ENCODE data around the gene PUS7L. TPM values are rescaled to one million over a fixed set of nuclear protein-coding genes. Genes with fewer than 3 reads are reported as not detected.

The PUS7L gene
- total and polyA plus RNA-seq, 2 of the 13 experiments (the other 11 are each of a cell fraction or from before 2014, with no cell fraction given) = 6.5 to 37.6 TPM

DNA sequence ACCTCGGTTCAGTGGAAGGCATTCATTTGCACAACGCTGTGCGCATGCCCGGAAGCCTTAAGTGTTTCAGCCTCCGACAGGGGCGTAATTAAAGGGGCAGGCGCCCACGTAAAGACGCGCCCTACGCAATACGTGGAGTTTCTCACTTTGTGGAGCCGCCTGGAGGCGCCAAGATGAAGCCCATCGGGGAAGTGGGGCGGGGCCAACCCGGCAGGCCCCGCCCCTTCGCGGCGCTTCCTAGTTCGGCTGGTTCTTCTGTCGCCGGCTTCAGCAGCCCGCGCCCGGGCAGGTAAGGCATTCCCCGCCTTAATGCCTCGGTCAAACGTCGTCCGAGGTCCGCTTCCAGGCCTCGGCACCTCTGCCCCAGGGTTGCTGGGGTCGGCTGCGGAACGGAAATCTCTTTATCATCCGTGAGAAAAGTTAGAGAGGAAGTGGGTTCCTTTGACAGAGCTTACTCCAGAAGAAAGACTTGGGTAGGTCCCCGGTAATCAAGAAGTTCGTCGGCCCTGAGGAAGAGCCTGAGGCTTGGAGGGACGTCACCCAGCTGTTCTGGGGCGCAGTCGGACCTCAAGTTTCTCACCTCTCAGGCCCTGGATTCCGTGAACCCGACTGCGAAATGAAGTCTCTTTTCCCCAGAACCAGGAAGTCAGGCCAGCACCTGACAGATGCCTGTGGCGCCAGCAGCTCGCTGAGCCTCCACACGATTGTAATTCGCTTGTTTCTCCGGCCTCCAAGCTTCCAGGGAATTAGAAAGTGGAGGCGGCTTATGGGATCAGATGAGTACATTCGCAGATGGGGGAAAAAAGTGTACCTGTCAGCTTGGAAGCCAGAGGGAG, at the start of gene PUS7L, which contains the start of gene IRAK4 (continued):
- TF ChIP-seq, protein P1, sequence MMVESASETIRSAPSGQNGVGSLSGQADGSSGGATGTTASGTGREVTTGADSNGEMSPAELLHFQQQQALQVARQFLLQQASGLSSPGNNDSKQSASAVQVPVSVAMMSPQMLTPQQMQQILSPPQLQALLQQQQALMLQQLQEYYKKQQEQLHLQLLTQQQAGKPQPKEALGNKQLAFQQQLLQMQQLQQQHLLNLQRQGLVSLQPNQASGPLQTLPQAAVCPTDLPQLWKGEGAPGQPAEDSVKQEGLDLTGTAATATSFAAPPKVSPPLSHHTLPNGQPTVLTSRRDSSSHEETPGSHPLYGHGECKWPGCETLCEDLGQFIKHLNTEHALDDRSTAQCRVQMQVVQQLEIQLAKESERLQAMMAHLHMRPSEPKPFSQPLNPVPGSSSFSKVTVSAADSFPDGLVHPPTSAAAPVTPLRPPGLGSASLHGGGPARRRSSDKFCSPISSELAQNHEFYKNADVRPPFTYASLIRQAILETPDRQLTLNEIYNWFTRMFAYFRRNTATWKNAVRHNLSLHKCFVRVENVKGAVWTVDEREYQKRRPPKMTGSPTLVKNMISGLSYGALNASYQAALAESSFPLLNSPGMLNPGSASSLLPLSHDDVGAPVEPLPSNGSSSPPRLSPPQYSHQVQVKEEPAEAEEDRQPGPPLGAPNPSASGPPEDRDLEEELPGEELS (CRISPR knock-in tag; IDR thresholded peaks at IDR 0.05) = no peak
- TF ChIP-seq TEAD3 (CRISPR knock-in tag; optimal IDR thresholded peaks at IDR 0.05; ENCODE audit: borderline replicate concordance) (no peak), MIER2 (CRISPR knock-in tag; IDR thresholded peaks at IDR 0.05) (no peak), YEATS2 (CRISPR knock-in tag; IDR thresholded peaks at IDR 0.05; ENCODE audit: borderline replicate concordance) (peak; percentile 84), ZFP37 (CRISPR knock-in tag; IDR thresholded peaks at IDR 0.05; ENCODE audit: borderline replicate concordance) (no peak; the same call in none of the 2 replicates), ZNF577 (CRISPR knock-in tag; IDR thresholded peaks at IDR 0.05; ENCODE audit: borderline replicate concordance, low read depth) (no peak), RFX5 (IDR thresholded peaks at IDR 0.05; ENCODE audit: low read depth, low read length) (no peak), ZNF121 (CRISPR knock-in tag; IDR thresholded peaks at IDR 0.05) (no peak), ZNF264 (CRISPR knock-in tag; IDR thresholded peaks at IDR 0.05) (no peak), RBAK (CRISPR knock-in tag; IDR thresholded peaks at IDR 0.05) (no peak), ZNF337 (CRISPR knock-in tag; IDR thresholded peaks at IDR 0.05; ENCODE audit: borderline replicate concordance, low read depth) (no peak), ZNF160 (CRISPR knock-in tag; IDR thresholded peaks at IDR 0.05) (no peak), SNAI1 (CRISPR knock-in tag; IDR thresholded peaks at IDR 0.05; ENCODE audit: borderline replicate concordance) (0 out of 2 replicates have a peak, but pooled peaks have one; percentile 69), ZNF33B (CRISPR knock-in tag; IDR thresholded peaks at IDR 0.05) (no peak)
- TF ChIP-seq, protein P2, sequence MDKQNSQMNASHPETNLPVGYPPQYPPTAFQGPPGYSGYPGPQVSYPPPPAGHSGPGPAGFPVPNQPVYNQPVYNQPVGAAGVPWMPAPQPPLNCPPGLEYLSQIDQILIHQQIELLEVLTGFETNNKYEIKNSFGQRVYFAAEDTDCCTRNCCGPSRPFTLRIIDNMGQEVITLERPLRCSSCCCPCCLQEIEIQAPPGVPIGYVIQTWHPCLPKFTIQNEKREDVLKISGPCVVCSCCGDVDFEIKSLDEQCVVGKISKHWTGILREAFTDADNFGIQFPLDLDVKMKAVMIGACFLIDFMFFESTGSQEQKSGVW (CRISPR knock-in tag; IDR thresholded peaks at IDR 0.05; ENCODE audit: borderline replicate concordance) = no peak
- TF ChIP-seq, protein P3, sequence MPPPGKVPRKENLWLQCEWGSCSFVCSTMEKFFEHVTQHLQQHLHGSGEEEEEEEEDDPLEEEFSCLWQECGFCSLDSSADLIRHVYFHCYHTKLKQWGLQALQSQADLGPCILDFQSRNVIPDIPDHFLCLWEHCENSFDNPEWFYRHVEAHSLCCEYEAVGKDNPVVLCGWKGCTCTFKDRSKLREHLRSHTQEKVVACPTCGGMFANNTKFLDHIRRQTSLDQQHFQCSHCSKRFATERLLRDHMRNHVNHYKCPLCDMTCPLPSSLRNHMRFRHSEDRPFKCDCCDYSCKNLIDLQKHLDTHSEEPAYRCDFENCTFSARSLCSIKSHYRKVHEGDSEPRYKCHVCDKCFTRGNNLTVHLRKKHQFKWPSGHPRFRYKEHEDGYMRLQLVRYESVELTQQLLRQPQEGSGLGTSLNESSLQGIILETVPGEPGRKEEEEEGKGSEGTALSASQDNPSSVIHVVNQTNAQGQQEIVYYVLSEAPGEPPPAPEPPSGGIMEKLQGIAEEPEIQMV (CRISPR knock-in tag; IDR thresholded peaks at IDR 0.05; ENCODE audit: low read depth) = 0 out of 2 replicates have a peak, but pooled peaks have one; percentile 42
- TF ChIP-seq, protein P4, sequence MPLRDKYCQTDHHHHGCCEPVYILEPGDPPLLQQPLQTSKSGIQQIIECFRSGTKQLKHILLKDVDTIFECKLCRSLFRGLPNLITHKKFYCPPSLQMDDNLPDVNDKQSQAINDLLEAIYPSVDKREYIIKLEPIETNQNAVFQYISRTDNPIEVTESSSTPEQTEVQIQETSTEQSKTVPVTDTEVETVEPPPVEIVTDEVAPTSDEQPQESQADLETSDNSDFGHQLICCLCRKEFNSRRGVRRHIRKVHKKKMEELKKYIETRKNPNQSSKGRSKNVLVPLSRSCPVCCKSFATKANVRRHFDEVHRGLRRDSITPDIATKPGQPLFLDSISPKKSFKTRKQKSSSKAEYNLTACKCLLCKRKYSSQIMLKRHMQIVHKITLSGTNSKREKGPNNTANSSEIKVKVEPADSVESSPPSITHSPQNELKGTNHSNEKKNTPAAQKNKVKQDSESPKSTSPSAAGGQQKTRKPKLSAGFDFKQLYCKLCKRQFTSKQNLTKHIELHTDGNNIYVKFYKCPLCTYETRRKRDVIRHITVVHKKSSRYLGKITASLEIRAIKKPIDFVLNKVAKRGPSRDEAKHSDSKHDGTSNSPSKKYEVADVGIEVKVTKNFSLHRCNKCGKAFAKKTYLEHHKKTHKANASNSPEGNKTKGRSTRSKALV (CRISPR knock-in tag; IDR thresholded peaks at IDR 0.05) = no peak
- TF ChIP-seq, protein P5, sequence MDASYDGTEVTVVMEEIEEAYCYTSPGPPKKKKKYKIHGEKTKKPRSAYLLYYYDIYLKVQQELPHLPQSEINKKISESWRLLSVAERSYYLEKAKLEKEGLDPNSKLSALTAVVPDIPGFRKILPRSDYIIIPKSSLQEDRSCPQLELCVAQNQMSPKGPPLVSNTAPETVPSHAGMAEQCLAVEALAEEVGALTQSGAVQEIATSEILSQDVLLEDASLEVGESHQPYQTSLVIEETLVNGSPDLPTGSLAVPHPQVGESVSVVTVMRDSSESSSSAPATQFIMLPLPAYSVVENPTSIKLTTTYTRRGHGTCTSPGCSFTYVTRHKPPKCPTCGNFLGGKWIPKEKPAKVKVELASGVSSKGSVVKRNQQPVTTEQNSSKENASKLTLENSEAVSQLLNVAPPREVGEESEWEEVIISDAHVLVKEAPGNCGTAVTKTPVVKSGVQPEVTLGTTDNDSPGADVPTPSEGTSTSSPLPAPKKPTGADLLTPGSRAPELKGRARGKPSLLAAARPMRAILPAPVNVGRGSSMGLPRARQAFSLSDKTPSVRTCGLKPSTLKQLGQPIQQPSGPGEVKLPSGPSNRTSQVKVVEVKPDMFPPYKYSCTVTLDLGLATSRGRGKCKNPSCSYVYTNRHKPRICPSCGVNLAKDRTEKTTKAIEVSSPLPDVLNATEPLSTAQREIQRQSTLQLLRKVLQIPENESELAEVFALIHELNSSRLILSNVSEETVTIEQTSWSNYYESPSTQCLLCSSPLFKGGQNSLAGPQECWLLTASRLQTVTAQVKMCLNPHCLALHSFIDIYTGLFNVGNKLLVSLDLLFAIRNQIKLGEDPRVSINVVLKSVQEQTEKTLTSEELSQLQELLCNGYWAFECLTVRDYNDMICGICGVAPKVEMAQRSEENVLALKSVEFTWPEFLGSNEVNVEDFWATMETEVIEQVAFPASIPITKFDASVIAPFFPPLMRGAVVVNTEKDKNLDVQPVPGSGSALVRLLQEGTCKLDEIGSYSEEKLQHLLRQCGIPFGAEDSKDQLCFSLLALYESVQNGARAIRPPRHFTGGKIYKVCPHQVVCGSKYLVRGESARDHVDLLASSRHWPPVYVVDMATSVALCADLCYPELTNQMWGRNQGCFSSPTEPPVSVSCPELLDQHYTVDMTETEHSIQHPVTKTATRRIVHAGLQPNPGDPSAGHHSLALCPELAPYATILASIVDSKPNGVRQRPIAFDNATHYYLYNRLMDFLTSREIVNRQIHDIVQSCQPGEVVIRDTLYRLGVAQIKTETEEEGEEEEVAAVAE (CRISPR knock-in tag; IDR thresholded peaks at IDR 0.05; ENCODE audit: borderline replicate concordance) = no peak

Measured in HepG2 (cell line).